Nephron (organoid): ENCODE results near the gene GDPD5.

Experiments
- H3K27ac Mint-ChIP-seq, 3 experiments: 2 replicates each; pipeline ENCODE4 v1.8.0; 2020; ENCODE audit warnings: mixed read lengths in 3 of 3, mild to moderate bottlenecking in 2 of 3, moderate library complexity in 1 of 3
- H3K27me3 Mint-ChIP-seq: 2 replicates; pipeline ENCODE4 v1.8.0; 2021; ENCODE audit warnings: low read depth, mild to moderate bottlenecking, moderate library complexity, mixed read lengths
- H3K36me3 Mint-ChIP-seq: 2 replicates; pipeline ENCODE4 v1.8.0; 2020; ENCODE audit warnings: low read depth, mixed read lengths
- H3K4me1 Mint-ChIP-seq: 2 replicates; pipeline ENCODE4 v1.8.0; 2020; ENCODE audit warnings: mixed read lengths
- H3K4me3 Mint-ChIP-seq, 3 experiments: 2 replicates each; pipeline ENCODE4 v1.8.0; 2020; ENCODE audit warnings: mild to moderate bottlenecking in 3 of 3, mixed read lengths in 3 of 3, moderate library complexity in 2 of 3
- H3K9me3 Mint-ChIP-seq: 2 replicates; pipeline ENCODE4 v1.8.0; 2020; ENCODE audit warnings: mixed read lengths
- CTCF ChIP-seq, 3 experiments: fragments of 200-600 bp; sonication (generic); IDR thresholded peaks; one replicate each; pipeline ENCODE4 v1.5.0; 2021; ENCODE audit warnings: antibody characterized with exemption in 3 of 3; ENCODE audit not compliant: unreplicated experiment in 3 of 3

The GDPD5 gene

GRCh38 chr11:75478783-75479596, 46.8 kb downstream of the GDPD5 start:
- H3K4me3 Mint-ChIP-seq, result no peak overlapping the region

DNA sequence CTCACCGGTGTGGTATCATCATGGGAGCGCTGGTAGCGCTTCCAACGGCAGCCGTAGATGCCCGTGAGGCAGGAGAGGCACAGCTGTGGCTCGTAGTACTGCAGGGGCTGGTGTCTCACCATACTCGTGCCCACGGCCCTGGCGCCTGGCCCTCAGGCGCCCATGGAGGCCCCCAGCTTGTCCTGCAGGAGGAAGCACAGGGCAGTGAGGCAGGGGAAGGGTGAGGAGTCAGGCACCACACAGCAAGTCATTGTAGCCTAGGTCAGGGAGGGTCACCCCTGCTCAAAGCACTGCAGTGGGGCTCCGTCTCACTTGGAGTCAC, 48.2 kb downstream of the GDPD5 start:
- H3K36me3 Mint-ChIP-seq, result no peaks in the 10 kb centered on the region
- H3K27ac Mint-ChIP-seq, result no peak overlapping the region
- H3K4me3 Mint-ChIP-seq, result no peak overlapping the region
- no peaks in the 10 kb centered on the region for H3K27me3 Mint-ChIP-seq
- TF ChIP-seq CTCF (IDR thresholded peaks at IDR 0.05; ENCODE audit: unreplicated experiment in 3 of 3), result no peak
- H3K4me1 Mint-ChIP-seq, result peaks cover 47% of the 10 kb centered on the region
- no peaks in the 10 kb centered on the region for H3K9me3 Mint-ChIP-seq

More at GRCh38 chr11:75478783-75479596, 46.8 kb downstream of the GDPD5 start:
- Mint-ChIP-seq H3K36me3 (no peaks in the 10 kb centered on the region), H3K27me3 (no peaks in the 10 kb centered on the region), H3K4me1 (peaks cover 44% of the 10 kb centered on the region), H3K9me3 (no peaks in the 10 kb centered on the region), H3K27ac (peak overlapping the region; percentile 8 to 87 (median 44))
- no peak for TF ChIP-seq CTCF (IDR thresholded peaks at IDR 0.05; ENCODE audit: unreplicated experiment in 3 of 3)

DNA sequence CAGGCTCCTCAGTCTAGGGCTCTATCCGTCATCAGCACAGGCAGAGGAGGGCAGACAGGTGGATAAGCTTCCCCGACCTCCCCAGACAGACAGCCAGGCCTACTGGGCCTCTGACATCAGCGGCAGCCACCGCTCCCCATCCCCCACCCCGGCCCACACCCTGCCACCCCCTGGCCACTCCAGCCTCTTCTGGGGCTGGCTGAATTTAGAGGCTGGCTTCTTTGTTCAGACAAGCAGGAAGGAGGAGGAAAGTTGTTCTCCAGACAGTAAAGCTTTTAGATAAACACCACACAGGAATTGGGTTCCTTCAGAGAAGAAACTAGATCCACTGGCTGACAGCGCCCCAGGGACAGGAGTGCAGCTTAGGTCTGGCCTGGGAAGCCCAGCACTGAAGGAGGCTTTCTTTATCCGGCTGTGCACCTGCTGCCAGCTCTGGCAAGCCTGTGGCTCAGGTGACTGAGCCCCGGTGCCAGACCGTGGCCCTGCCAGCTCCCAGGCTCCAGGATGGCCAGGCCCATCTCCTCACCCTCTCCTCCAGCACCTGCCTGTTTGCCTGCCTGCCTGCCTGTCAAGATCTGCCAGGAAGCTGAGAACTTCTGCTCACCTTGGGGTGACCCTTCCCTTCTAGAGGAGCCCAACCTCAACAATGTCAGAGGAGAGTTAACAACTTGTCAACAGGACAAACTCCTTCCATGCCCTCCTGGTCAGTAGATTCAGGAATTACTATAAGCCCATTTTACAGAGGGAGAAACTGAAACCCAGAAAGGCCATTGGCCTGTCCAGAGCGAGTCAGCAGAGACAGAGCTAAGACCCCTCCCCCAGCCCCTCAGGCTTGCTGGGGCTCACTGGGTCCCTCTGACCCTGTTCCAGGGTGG, 48.8 kb downstream of the GDPD5 start:
- no peak for TF ChIP-seq CTCF (IDR thresholded peaks at IDR 0.05; ENCODE audit: unreplicated experiment in 3 of 3)
- Mint-ChIP-seq H3K27me3 (no peaks in the 10 kb centered on the region), H3K4me3 (peak overlapping the region in 1 of 3 experiments; percentile 25), H3K9me3 (no peaks in the 10 kb centered on the region), H3K36me3 (no peaks in the 10 kb centered on the region), H3K4me1 (peaks cover 51% of the 10 kb centered on the region), H3K27ac (no peak overlapping the region)

GRCh38 chr11:75475767-75476650, 49.7 kb downstream of the GDPD5 start:
- no peak for TF ChIP-seq CTCF (IDR thresholded peaks at IDR 0.05; ENCODE audit: unreplicated experiment in 3 of 3)
- H3K4me1 Mint-ChIP-seq, result peaks cover 60% of the 10 kb centered on the region
- H3K27ac Mint-ChIP-seq, result peak overlapping the region; percentile 45 to 73 (median 69)
- H3K9me3 Mint-ChIP-seq, result no peaks in the 10 kb centered on the region
- H3K4me3 Mint-ChIP-seq, result no peak overlapping the region
- H3K27me3 Mint-ChIP-seq, result no peaks in the 10 kb centered on the region
- H3K36me3 Mint-ChIP-seq, result no peaks in the 10 kb centered on the region

- H3K36me3 Mint-ChIP-seq, result no peaks in the 10 kb centered on the region
- peak overlapping the region in 2 of 3 experiments; percentile 22 to 43 for H3K4me3 Mint-ChIP-seq
- H3K4me1 Mint-ChIP-seq, result peaks cover 66% of the 10 kb centered on the region
- TF ChIP-seq CTCF (IDR thresholded peaks at IDR 0.05; ENCODE audit: unreplicated experiment in 3 of 3), result no peak
- no peaks in the 10 kb centered on the region for H3K27me3 Mint-ChIP-seq
- peak overlapping the region; percentile 50 to 73 (median 69) for H3K27ac Mint-ChIP-seq
- H3K9me3 Mint-ChIP-seq, result no peaks in the 10 kb centered on the region
These were observed 50.6 kb downstream of the GDPD5 start for GRCh38 chr11:75474878-75475766.
